ENCODE results near the gene JARID2.

The JARID2 gene

GRCh38 chr6:15557174-15557573 is 311.3 kb downstream of the JARID2 start:
- no peak for DNase-seq

GRCh38 chr6:15560713-15561112 is 314.8 kb downstream of the JARID2 start:
- DNase-seq = no peak

GRCh38 chr6:15561447-15562199 is 315.8 kb downstream of the JARID2 start:
- DNase-seq = no peak

GRCh38 chr6:15562977-15563376 is 317.1 kb downstream of the JARID2 start:
- DNase-seq = no peak

GRCh38 chr6:15569035-15569995 is 323.4 kb downstream of the JARID2 start:
- no peak for DNase-seq

GRCh38 chr6:15570171-15570570 is 324.3 kb downstream of the JARID2 start:
- DNase-seq = no peak

All from NCI-H187 treated with DMSO at 0.1 percent for 48 hours (cell line).